Neural progenitor cell (in vitro differentiated cells): ENCODE results near the gene NFIX. TPM values are rescaled to one million over a fixed set of nuclear protein-coding genes. Genes with fewer than 3 reads are reported as not detected.

ENCODE experiments used
- DNase-seq: peaks from one replicate; pipeline ENCODE4 v3.0.0-alpha.2; 2016; ENCODE audit warnings: low spot score
- H2AFZ ChIP-seq: fragments of 200-600 bp; sonication (generic); replicated peaks from 2 replicates; pipeline ENCODE4 v1.6.1; 2016; ENCODE audit warnings: antibody characterized with exemption
- H3F3A ChIP-seq: fragments of 200-600 bp; sonication (generic); 2 replicates; pipeline ENCODE4 v1.6.1; 2016; ENCODE audit warnings: antibody characterized with exemption, low read depth
- H3K27ac ChIP-seq: fragments of 200-600 bp; sonication (generic); 2 replicates; pipeline ENCODE4 v1.5.1; 2016; ENCODE audit warnings: mild to moderate bottlenecking
- H3K27me3 ChIP-seq: fragments of 200-600 bp; sonication (generic); 2 replicates; pipeline ENCODE4 v1.6.1; 2016; ENCODE audit warnings: mild to moderate bottlenecking, moderate library complexity
- H3K36me3 ChIP-seq: fragments of 200-600 bp; sonication (generic); 2 replicates; pipeline ENCODE4 v1.5.1; 2016
- H3K4me1 ChIP-seq: fragments of 200-600 bp; sonication (generic); 2 replicates; pipeline ENCODE4 v1.6.1; 2016; ENCODE audit warnings: mixed run types
- H3K4me2 ChIP-seq: fragments of 200-600 bp; sonication (generic); 2 replicates; pipeline ENCODE4 v1.6.1; 2016
- H3K4me3 ChIP-seq: fragments of 200-600 bp; sonication (generic); 2 replicates; pipeline ENCODE4 v1.5.1; 2016
- H3K79me2 ChIP-seq: fragments of 200-600 bp; sonication (generic); 2 replicates; pipeline ENCODE4 v1.6.1; 2016; ENCODE audit warnings: low read depth
- H3K9ac ChIP-seq: fragments of 200-600 bp; sonication (generic); 2 replicates; pipeline ENCODE4 v1.6.1; 2016
- H3K9me3 ChIP-seq: fragments of 200-600 bp; sonication (generic); 2 replicates; pipeline ENCODE4 v1.5.1; 2016; ENCODE audit warnings: low read depth
- H4K20me1 ChIP-seq: fragments of 200-600 bp; sonication (generic); 2 replicates; pipeline ENCODE4 v1.6.1; 2016; ENCODE audit warnings: low read depth
- H3K27ac Mint-ChIP-seq: 3 replicates; pipeline ENCODE4 v1.8.0; 2021; ENCODE audit warnings: mixed read lengths
- H3K27me3 Mint-ChIP-seq: 2 replicates; pipeline ENCODE4 v1.8.0; 2022; ENCODE audit warnings: low read depth, mild to moderate bottlenecking, inconsistent platforms, moderate library complexity, mixed read lengths; ENCODE audit not compliant: insufficient read depth
- H3K36me3 Mint-ChIP-seq: 3 replicates; pipeline ENCODE4 v1.8.0; 2021; ENCODE audit warnings: mixed read lengths
- H3K4me1 Mint-ChIP-seq: 3 replicates; pipeline ENCODE4 v1.8.0; 2021; ENCODE audit warnings: mixed read lengths
- H3K4me3 Mint-ChIP-seq: 3 replicates; pipeline ENCODE4 v1.8.0; 2021; ENCODE audit warnings: mild to moderate bottlenecking, moderate library complexity, mixed read lengths
- H3K9me3 Mint-ChIP-seq: 3 replicates; pipeline ENCODE4 v1.8.0; 2020; ENCODE audit warnings: mixed read lengths
- CTCF ChIP-seq: fragments of 200-600 bp; sonication (generic); IDR thresholded peaks from 2 replicates; pipeline ENCODE4 v1.5.1; 2017; ENCODE audit warnings: antibody characterized with exemption, mild to moderate bottlenecking
- EZH2 ChIP-seq: fragments of 200-600 bp; sonication (generic); IDR thresholded peaks from 2 replicates; pipeline ENCODE4 v1.6.1; 2017; ENCODE audit warnings: antibody characterized with exemption, mild to moderate bottlenecking, moderate library complexity
- EZH2phosphoT487 ChIP-seq: fragments of 200-600 bp; sonication (generic); IDR thresholded peaks from 2 replicates; pipeline ENCODE4 v1.6.1; 2017; ENCODE audit warnings: antibody characterized with exemption
- total RNA-seq: library from RNA; depleted of rRNA; stranded (reverse); fragments of >200 nt; gene quantifications from 2 replicates; pipeline ENCODE4 v1.2.3, GENCODE V29; 2015; ENCODE audit warnings: low replicate concordance

NFIX gene
- total RNA-seq, 1 donor from 2014 or later = 0.06 TPM

- H3K9ac ChIP-seq = peak overlapping the region; percentile 91
- peaks cover 23% of the 10 kb centered on the region for H3K79me2 ChIP-seq
- peak overlapping the region; percentile 99 for H3K27ac ChIP-seq
- peaks cover 4% of the 10 kb centered on the region for H3K4me1 ChIP-seq
- peak overlapping the region; percentile 94 for H3K4me3 Mint-ChIP-seq
- no peak for DNase-seq
- TF ChIP-seq EZH2 = no peak
- no peak for TF ChIP-seq CTCF
- no peak for TF ChIP-seq EZH2phosphoT487
- no peaks in the 10 kb centered on the region for H3K9me3 Mint-ChIP-seq
- peaks cover 15% of the 10 kb centered on the region for H4K20me1 ChIP-seq
- no peaks in the 10 kb centered on the region for H3K27me3 ChIP-seq
- H3K36me3 ChIP-seq = no peaks in the 10 kb centered on the region
- no peaks in the 10 kb centered on the region for H3K9me3 ChIP-seq
- peaks cover 18% of the 10 kb centered on the region for H3K4me1 Mint-ChIP-seq
- peaks cover 38% of the 10 kb centered on the region for H3K36me3 Mint-ChIP-seq
- peaks cover 58% of the 10 kb centered on the region for H3F3A ChIP-seq
- peak overlapping the region; percentile 85 for H3K4me3 ChIP-seq
- H2AFZ ChIP-seq = no peak overlapping the region
- peak overlapping the region; percentile 50 for H3K27ac Mint-ChIP-seq
- peaks cover 23% of the 10 kb centered on the region for H3K27me3 Mint-ChIP-seq
- H3K4me2 ChIP-seq = peak overlapping the region; percentile 92
These were observed 48.4 kb upstream of the NFIX start for GRCh38 chr19:12946731-12947496.

DNA sequence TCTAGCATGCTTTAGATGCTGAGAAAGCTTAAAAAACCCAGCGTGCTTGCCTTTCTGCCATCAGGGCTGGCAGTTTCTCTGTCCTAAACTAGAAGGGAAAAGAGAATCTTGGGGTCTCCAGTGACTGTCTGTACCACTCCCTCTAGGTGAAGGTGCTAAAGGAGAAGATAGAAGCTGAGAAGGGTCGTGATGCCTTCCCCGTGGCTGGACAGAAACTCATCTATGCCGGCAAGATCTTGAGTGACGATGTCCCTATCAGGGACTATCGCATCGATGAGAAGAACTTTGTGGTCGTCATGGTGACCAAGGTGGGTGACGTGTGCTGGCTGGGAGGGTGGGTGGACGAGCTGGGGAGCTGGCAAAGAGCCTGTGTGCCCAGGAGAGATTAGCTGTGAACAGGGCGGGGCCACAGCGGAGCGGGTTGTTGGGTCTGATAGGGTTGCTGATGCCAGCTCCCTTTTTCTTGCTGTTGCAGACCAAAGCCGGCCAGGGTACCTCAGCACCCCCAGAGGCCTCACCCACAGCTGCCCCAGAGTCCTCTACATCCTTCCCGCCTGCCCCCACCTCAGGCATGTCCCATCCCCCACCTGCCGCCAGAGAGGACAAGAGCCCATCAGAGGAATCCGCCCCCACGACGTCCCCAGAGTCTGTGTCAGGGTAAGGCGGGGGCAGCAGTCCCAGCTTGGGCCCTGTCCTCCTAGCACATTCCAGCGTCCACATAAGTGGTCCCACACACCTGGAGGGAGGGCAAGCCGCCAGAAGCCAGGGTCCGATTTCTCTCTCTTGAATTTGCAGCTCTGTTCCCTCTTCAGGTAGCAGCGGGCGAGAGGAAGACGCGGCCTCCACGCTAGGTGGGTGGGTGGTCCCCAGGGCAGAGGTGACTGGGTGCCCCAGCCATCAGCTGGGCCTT lies 47.3 kb upstream of the NFIX start:
- Histone ChIP-seq H3K4me3 (no peak overlapping the region), H2AFZ (no peak overlapping the region), H3K9me3 (no peaks in the 10 kb centered on the region), H3K4me2 (no peak overlapping the region), H3K36me3 (no peaks in the 10 kb centered on the region), H3K27ac (no peak overlapping the region), H3K79me2 (peaks cover 23% of the 10 kb centered on the region), H3K9ac (no peak overlapping the region), H4K20me1 (peaks cover 15% of the 10 kb centered on the region), H3K27me3 (no peaks in the 10 kb centered on the region), H3F3A (peaks cover 54% of the 10 kb centered on the region), H3K4me1 (peaks cover 4% of the 10 kb centered on the region)
- TF ChIP-seq EZH2 (no peak), CTCF (no peak), EZH2phosphoT487 (no peak)
- H3K27me3 Mint-ChIP-seq = peaks cover 20% of the 10 kb centered on the region
- no peaks in the 10 kb centered on the region for H3K9me3 Mint-ChIP-seq
- peaks cover 33% of the 10 kb centered on the region for H3K36me3 Mint-ChIP-seq
- H3K27ac Mint-ChIP-seq = no peak overlapping the region
- peak overlapping the region; percentile 50 for H3K4me3 Mint-ChIP-seq
- DNase-seq = no peak
- peaks cover 18% of the 10 kb centered on the region for H3K4me1 Mint-ChIP-seq

- no peak overlapping the region for H3K27ac ChIP-seq
- H3K4me2 ChIP-seq = no peak overlapping the region
- Mint-ChIP-seq H3K27me3 (peaks cover 17% of the 10 kb centered on the region), H3K9me3 (no peaks in the 10 kb centered on the region), H3K36me3 (peaks cover 28% of the 10 kb centered on the region), H3K27ac (no peak overlapping the region), H3K4me1 (peaks cover 12% of the 10 kb centered on the region), H3K4me3 (peak overlapping the region; percentile 50)
- H3K27me3 ChIP-seq = no peaks in the 10 kb centered on the region
- H3K4me3 ChIP-seq = no peak overlapping the region
- H3K4me1 ChIP-seq = peaks cover 4% of the 10 kb centered on the region
- no peaks in the 10 kb centered on the region for H3K36me3 ChIP-seq
- no peaks in the 10 kb centered on the region for H3K9me3 ChIP-seq
- peaks cover 23% of the 10 kb centered on the region for H3K79me2 ChIP-seq
- H4K20me1 ChIP-seq = peaks cover 24% of the 10 kb centered on the region
- no peak overlapping the region for H3K9ac ChIP-seq
- H3F3A ChIP-seq = peaks cover 53% of the 10 kb centered on the region
- no peak for TF ChIP-seq EZH2
- TF ChIP-seq CTCF = no peak
- TF ChIP-seq EZH2phosphoT487 = no peak
- DNase-seq = no peak
- no peak overlapping the region for H2AFZ ChIP-seq
These were observed 46.5 kb upstream of the NFIX start for GRCh38 chr19:12948612-12949362.
